ENCODE measurements around the gene TCP11. TPM values are rescaled to one million over a fixed set of nuclear protein-coding genes. Genes with fewer than 3 reads are reported as not detected.

Gene TCP11
- total and polyA plus RNA-seq, 2 of the 13 experiments (the other 11 are each of a cell fraction or from before 2014, with no cell fraction given) = 0.04 TPM; not detected in 1

- TF ChIP-seq ELF3 (CRISPR knock-in tag; IDR thresholded peaks at IDR 0.05) = 0 out of 2 replicates have a peak, but pooled peaks have one; percentile 27
- peak; percentile 43; the same call in 1 of the 2 replicates for TF ChIP-seq KLF11 (CRISPR knock-in tag; IDR thresholded peaks at IDR 0.05)
- TF ChIP-seq ERF (CRISPR knock-in tag; IDR thresholded peaks at IDR 0.05) = 0 out of 2 replicates have a peak, but pooled peaks have one; percentile 39
- TF ChIP-seq CREM (IDR thresholded peaks at IDR 0.05) = no peak
- TF ChIP-seq CREM (CRISPR knock-in tag; IDR thresholded peaks at IDR 0.05) = no peak
- TF ChIP-seq NFATC3 (CRISPR knock-in tag; IDR thresholded peaks at IDR 0.05) = no peak
- TF ChIP-seq IRF2 (CRISPR knock-in tag; IDR thresholded peaks at IDR 0.05) = no peak
- TF ChIP-seq PPARG (CRISPR knock-in tag; conservative IDR thresholded peaks at IDR 0.05) = peak; percentile 42; the same call in 1 of the 2 replicates
- no peak for TF ChIP-seq RBFOX2 (IDR thresholded peaks at IDR 0.05; ENCODE audit: low read depth, low read length)
- peak; percentile 73; the same call in 1 of the 2 replicates for TF ChIP-seq SMAD3 (CRISPR knock-in tag; IDR thresholded peaks at IDR 0.05)
- TF ChIP-seq TEAD3 (CRISPR knock-in tag; optimal IDR thresholded peaks at IDR 0.05; ENCODE audit: borderline replicate concordance) = peak; percentile 9
- TF ChIP-seq MIXL1 (CRISPR knock-in tag; IDR thresholded peaks at IDR 0.05) = peak; percentile 58; the same call in 1 of the 2 replicates
- TF ChIP-seq E2F5 (CRISPR knock-in tag; conservative IDR thresholded peaks at IDR 0.05) = no peak
- TF ChIP-seq ARID3A (IDR thresholded peaks at IDR 0.05; ENCODE audit: low read depth, low read length) = peak; percentile 79
- TF ChIP-seq RAD21 (CRISPR knock-in tag; IDR thresholded peaks at IDR 0.05) = peak; percentile 90
- TF ChIP-seq STAG1 (CRISPR knock-in tag; IDR thresholded peaks at IDR 0.05) = peak; percentile 99
- TF ChIP-seq SAP130 (CRISPR knock-in tag; IDR thresholded peaks at IDR 0.05; ENCODE audit: low read depth) = peak; percentile 15; the same call in 1 of the 2 replicates
- peak; percentile 8; the same call in 1 of the 2 replicates for TF ChIP-seq FOSL2 (CRISPR knock-in tag; IDR thresholded peaks at IDR 0.05)
Measured at GRCh38 chr6:35139924-35140638, 1.1 kb downstream of the TCP11 start (continued).

Data from HepG2 (cell line).